SK-N-SH treated with all-trans-retinoic acid at 6 μM for 48 hours (cell line): Measurements from ENCODE around the gene BRI3.

Experiments
- ATAC-seq: fragments of 200-7000 bp; cut with Tn5 transposase; 3 replicates; pipeline ENCODE4 v1.9.1; 2020; ENCODE audit warnings: mild to moderate bottlenecking, moderate library complexity
- ARNTL ChIP-seq: fragments of 450-650 bp; formaldehyde crosslinking; IDR thresholded peaks from 2 replicates; pipeline ENCODE4 v1.5.0; 2020; ENCODE audit warnings: low read depth, mild to moderate bottlenecking, moderate library complexity, borderline replicate concordance
- BACH2 ChIP-seq: fragments of 250-450 bp; sonication (Bioruptor Pico); IDR thresholded peaks from 2 replicates; pipeline ENCODE4 v1.9.0; 2021; ENCODE audit warnings: mild to moderate bottlenecking, borderline replicate concordance
- CSDC2 ChIP-seq: fragments of 250-450 bp; sonication (Bioruptor Pico); IDR thresholded peaks from 2 replicates; pipeline ENCODE4 v1.5.0; 2020; ENCODE audit warnings: mild to moderate bottlenecking, moderate library complexity
- ESRRG ChIP-seq: fragments of 250-450 bp; sonication (Bioruptor Pico); IDR thresholded peaks from 2 replicates; pipeline ENCODE4 v1.6.1; 2021; ENCODE audit warnings: mild to moderate bottlenecking
- GLIS3 ChIP-seq: fragments of 250-450 bp; sonication (Bioruptor Pico); IDR thresholded peaks from 2 replicates; pipeline ENCODE4 v1.5.0; 2020; ENCODE audit warnings: mild to moderate bottlenecking, moderate library complexity
- ISL1 ChIP-seq: fragments of 250-450 bp; sonication (Bioruptor Pico); IDR thresholded peaks from 2 replicates; pipeline ENCODE4 v2.1.2; 2022; ENCODE audit warnings: mild to moderate bottlenecking, moderate library complexity
- OSR1 ChIP-seq: fragments of 250-450 bp; sonication (Bioruptor Pico); IDR thresholded peaks from 2 replicates; pipeline ENCODE4 v1.8.0; 2022; ENCODE audit warnings: moderate library complexity, mild to moderate bottlenecking, inconsistent platforms
- PPARA ChIP-seq: fragments of 250-450 bp; sonication (Bioruptor Pico); IDR thresholded peaks from 2 replicates; pipeline ENCODE4 v1.5.0; 2020; ENCODE audit warnings: mild to moderate bottlenecking, borderline replicate concordance
- RARB ChIP-seq: fragments of 250-450 bp; sonication (Bioruptor Pico); IDR thresholded peaks from 2 replicates; pipeline ENCODE4 v1.8.0; 2021; ENCODE audit warnings: mild to moderate bottlenecking, moderate library complexity
- SNAI2 ChIP-seq: fragments of 250-450 bp; sonication (Bioruptor Pico); IDR thresholded peaks from 2 replicates; pipeline ENCODE4 v1.5.0; 2020; ENCODE audit warnings: mild to moderate bottlenecking, moderate library complexity
- TCF4 ChIP-seq: fragments of 250-450 bp; sonication (Bioruptor Pico); IDR thresholded peaks from 2 replicates; pipeline ENCODE4 v1.8.0; 2021; ENCODE audit warnings: mild to moderate bottlenecking, moderate library complexity, borderline replicate concordance
- TOX ChIP-seq: fragments of 250-450 bp; sonication (Bioruptor Pico); IDR thresholded peaks from 2 replicates; pipeline ENCODE4 v1.8.0; 2021; ENCODE audit warnings: mild to moderate bottlenecking, moderate library complexity, borderline replicate concordance
- ZC3H10 ChIP-seq: fragments of 250-450 bp; sonication (Bioruptor Pico); IDR thresholded peaks from 2 replicates; pipeline ENCODE4 v1.5.1; 2021; ENCODE audit warnings: mild to moderate bottlenecking, moderate library complexity
- ZFP3 ChIP-seq: fragments of 250-450 bp; sonication (Bioruptor Pico); IDR thresholded peaks from 2 replicates; pipeline ENCODE4 v1.5.0; 2020; ENCODE audit warnings: mild to moderate bottlenecking, moderate library complexity
- ZFP30 ChIP-seq: fragments of 450-650 bp; formaldehyde crosslinking; IDR thresholded peaks from 2 replicates; pipeline ENCODE4 v1.5.0; 2022; ENCODE audit warnings: mild to moderate bottlenecking, moderate library complexity
- ZNF70 ChIP-seq: fragments of 450-650 bp; formaldehyde crosslinking; IDR thresholded peaks from 2 replicates; pipeline ENCODE4 v1.5.0; 2020; ENCODE audit warnings: mild to moderate bottlenecking, moderate library complexity
- ZNF8 ChIP-seq: fragments of 450-650 bp; formaldehyde crosslinking; IDR thresholded peaks from 2 replicates; pipeline ENCODE4 v1.5.0; 2020; ENCODE audit warnings: mild to moderate bottlenecking, moderate library complexity
- TF ChIP-seq, protein P1 (sequence below): fragments of 250-450 bp; sonication (Bioruptor Pico); IDR thresholded peaks from 2 replicates; pipeline ENCODE4 v1.5.1; 2021; ENCODE audit warnings: mild to moderate bottlenecking, moderate library complexity
- TF ChIP-seq, protein P2 (sequence below): fragments of 250-450 bp; sonication (Bioruptor Pico); IDR thresholded peaks from 2 replicates; pipeline ENCODE4 v1.8.0; 2020; ENCODE audit warnings: mild to moderate bottlenecking, moderate library complexity, borderline replicate concordance
- TF ChIP-seq, protein P3 (sequence below): fragments of 250-450 bp; sonication (Bioruptor Pico); IDR thresholded peaks from 2 replicates; pipeline ENCODE4 v1.8.0; 2021; ENCODE audit warnings: low read depth, mild to moderate bottlenecking, moderate library complexity, borderline replicate concordance
- TF ChIP-seq, protein P4 (sequence below): fragments of 250-450 bp; sonication (Bioruptor Pico); IDR thresholded peaks from 2 replicates; pipeline ENCODE4 v1.5.1; 2020; ENCODE audit warnings: low read depth, mild to moderate bottlenecking, moderate library complexity

BRI3 gene

DNA sequence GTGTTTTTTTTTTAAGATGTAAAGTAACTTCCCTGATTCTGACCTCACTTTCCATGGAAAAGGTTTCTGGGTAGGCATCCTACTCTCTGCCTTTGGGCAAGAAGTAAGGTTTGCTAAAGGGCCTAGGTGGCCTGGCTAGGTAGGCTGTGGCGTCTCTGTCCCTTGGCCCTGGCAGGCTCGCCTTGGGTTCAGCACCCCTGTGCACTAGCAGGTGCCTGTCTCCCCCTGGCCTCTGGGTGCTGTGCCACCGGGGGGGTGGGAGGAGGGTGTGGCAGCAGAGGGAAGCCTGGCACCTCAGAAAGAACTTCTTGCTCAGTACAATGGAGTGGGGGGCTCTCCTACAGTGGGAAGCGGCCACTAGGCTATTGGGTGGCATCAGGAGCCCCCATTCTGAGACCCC, 43.4 kb upstream of the BRI3 start (continued):
- TF ChIP-seq ZFP30 (no peak), TOX (CRISPR knock-in tag) (no peak), TCF4 (CRISPR knock-in tag) (no peak), RARB (CRISPR knock-in tag) (no peak)

DNA sequence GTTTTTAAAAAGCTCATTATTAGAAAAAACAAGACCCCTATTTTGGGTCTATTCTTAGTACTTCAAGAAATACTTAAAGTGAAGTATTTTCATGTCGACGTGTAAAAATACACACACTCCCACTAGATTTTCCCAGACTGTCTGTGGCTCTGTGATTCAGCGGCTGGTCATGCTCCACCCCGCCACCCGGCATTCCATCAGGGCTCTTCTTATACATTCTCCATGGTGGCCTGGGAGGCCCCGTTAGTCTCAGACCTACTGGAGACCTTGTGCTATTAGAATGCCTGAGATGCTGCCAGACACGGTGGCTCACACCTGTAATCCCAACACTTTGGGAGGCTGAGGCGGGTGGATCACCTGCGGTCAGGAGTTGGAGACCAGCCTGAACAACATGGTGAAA, 42.5 kb upstream of the BRI3 start:
- TF ChIP-seq ESRRG (CRISPR knock-in tag) (no peak), CSDC2 (CRISPR knock-in tag) (no peak), ARNTL (CRISPR knock-in tag) (no peak), ISL1 (CRISPR knock-in tag) (no peak), ZFP30 (no peak), SNAI2 (CRISPR knock-in tag) (no peak), BACH2 (CRISPR knock-in tag) (no peak)
- ATAC-seq, result no peak

DNA sequence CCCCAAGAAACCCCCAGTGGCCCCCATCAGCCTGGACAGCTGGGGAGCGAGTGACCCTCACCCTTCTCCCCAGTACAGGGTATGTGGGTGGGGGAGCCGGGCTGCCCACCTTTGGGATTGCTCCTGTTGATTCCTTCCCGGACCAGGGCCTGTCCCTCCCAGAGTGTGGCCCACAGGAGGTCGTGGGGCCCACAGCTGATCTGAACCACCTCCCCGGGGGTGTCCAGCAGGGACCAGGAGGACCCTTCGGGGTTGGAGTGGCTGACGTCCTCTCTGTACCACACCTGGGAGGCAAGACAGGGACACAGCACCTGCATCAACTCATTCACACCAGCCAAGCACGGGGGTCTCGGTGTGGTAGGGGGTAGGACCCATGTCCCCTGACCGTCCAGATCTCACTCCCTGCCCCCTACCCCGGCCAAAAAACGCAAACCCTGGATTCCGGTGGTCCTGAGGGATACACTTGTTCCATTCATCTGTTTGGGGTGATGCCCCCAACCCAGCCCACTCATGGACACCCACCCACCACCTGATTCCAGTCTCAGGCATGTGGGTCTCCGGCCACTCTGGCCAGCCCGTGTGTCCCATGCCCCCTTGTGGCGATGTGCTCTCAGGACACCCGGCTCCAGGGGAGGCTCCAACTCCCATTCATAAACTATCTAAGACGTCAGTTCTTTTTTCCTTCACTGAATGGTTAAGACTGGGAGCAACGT, 40.4 kb upstream of the BRI3 start:
- TF ChIP-seq PPARA (CRISPR knock-in tag), result no peak
- TF ChIP-seq ZFP3 (CRISPR knock-in tag), result no peak
- TF ChIP-seq, protein P1, sequence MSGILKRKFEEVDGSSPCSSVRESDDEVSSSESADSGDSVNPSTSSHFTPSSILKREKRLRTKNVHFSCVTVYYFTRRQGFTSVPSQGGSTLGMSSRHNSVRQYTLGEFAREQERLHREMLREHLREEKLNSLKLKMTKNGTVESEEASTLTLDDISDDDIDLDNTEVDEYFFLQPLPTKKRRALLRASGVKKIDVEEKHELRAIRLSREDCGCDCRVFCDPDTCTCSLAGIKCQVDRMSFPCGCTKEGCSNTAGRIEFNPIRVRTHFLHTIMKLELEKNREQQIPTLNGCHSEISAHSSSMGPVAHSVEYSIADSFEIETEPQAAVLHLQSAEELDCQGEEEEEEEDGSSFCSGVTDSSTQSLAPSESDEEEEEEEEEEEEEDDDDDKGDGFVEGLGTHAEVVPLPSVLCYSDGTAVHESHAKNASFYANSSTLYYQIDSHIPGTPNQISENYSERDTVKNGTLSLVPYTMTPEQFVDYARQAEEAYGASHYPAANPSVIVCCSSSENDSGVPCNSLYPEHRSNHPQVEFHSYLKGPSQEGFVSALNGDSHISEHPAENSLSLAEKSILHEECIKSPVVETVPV (CRISPR knock-in tag), result no peak
- TF ChIP-seq, protein P2, sequence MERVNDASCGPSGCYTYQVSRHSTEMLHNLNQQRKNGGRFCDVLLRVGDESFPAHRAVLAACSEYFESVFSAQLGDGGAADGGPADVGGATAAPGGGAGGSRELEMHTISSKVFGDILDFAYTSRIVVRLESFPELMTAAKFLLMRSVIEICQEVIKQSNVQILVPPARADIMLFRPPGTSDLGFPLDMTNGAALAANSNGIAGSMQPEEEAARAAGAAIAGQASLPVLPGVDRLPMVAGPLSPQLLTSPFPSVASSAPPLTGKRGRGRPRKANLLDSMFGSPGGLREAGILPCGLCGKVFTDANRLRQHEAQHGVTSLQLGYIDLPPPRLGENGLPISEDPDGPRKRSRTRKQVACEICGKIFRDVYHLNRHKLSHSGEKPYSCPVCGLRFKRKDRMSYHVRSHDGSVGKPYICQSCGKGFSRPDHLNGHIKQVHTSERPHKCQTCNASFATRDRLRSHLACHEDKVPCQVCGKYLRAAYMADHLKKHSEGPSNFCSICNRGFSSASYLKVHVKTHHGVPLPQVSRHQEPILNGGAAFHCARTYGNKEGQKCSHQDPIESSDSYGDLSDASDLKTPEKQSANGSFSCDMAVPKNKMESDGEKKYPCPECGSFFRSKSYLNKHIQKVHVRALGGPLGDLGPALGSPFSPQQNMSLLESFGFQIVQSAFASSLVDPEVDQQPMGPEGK (CRISPR knock-in tag), result no peak
- no peak for TF ChIP-seq BACH2 (CRISPR knock-in tag)
- TF ChIP-seq RARB (CRISPR knock-in tag), result no peak
- TF ChIP-seq, protein P3, sequence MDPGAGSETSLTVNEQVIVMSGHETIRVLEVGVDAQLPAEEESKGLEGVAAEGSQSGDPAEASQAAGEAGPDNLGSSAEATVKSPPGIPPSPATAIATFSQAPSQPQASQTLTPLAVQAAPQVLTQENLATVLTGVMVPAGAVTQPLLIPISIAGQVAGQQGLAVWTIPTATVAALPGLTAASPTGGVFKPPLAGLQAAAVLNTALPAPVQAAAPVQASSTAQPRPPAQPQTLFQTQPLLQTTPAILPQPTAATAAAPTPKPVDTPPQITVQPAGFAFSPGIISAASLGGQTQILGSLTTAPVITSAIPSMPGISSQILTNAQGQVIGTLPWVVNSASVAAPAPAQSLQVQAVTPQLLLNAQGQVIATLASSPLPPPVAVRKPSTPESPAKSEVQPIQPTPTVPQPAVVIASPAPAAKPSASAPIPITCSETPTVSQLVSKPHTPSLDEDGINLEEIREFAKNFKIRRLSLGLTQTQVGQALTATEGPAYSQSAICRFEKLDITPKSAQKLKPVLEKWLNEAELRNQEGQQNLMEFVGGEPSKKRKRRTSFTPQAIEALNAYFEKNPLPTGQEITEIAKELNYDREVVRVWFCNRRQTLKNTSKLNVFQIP, result no peak
- no peak for TF ChIP-seq SNAI2 (CRISPR knock-in tag)
- no peak for TF ChIP-seq GLIS3
- no peak for TF ChIP-seq ZC3H10 (CRISPR knock-in tag)
- TF ChIP-seq TCF4 (CRISPR knock-in tag), result no peak
- no peak for TF ChIP-seq CSDC2 (CRISPR knock-in tag)
- no peak for TF ChIP-seq ZFP30
- TF ChIP-seq, protein P4, sequence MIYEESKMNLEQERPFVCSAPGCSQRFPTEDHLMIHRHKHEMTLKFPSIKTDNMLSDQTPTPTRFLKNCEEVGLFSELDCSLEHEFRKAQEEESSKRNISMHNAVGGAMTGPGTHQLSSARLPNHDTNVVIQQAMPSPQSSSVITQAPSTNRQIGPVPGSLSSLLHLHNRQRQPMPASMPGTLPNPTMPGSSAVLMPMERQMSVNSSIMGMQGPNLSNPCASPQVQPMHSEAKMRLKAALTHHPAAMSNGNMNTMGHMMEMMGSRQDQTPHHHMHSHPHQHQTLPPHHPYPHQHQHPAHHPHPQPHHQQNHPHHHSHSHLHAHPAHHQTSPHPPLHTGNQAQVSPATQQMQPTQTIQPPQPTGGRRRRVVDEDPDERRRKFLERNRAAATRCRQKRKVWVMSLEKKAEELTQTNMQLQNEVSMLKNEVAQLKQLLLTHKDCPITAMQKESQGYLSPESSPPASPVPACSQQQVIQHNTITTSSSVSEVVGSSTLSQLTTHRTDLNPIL (CRISPR knock-in tag), result no peak
- TF ChIP-seq TOX (CRISPR knock-in tag), result no peak
- no peak for TF ChIP-seq OSR1 (CRISPR knock-in tag)
- TF ChIP-seq ARNTL (CRISPR knock-in tag), result no peak
- TF ChIP-seq ISL1 (CRISPR knock-in tag), result no peak
- TF ChIP-seq, all 23 proteins: peak for 0
- ATAC-seq, result peak; percentile 87

DNA sequence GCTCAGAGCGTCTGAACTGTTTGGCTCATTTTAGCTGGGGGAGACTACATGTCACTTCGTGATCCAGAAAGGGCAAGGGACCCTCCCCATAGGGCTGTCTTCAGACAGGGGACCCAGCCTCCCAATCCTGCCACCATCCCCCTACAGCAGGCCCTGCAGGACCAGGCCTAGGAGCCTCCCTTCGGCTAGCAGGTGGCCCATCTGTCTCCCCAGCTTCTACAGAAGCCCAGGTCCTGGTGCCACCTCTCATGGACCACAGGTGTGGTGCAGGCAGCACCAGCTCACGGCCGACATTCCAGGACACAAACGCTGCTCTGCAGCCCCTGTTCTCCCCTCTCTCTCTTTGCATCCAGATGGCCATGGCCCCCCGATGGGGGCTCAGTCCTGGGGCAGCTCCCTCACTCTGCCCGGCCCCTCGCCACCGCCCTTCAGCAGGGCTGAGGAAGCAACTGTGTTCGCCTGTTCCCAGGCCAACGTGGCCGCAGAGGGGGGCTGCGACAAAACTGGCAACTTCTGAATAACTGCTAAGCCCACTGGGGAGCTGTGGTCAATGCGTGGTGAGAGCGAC, 39.7 kb upstream of the BRI3 start:
- ATAC-seq, result peak; percentile 36
- TF ChIP-seq CSDC2 (CRISPR knock-in tag) (no peak), SNAI2 (CRISPR knock-in tag) (no peak), ISL1 (CRISPR knock-in tag) (no peak), ZNF70 (CRISPR knock-in tag) (no peak), ZNF8 (CRISPR knock-in tag) (no peak)
- TF ChIP-seq, protein P3, result no peak
